SK-N-SH treated with all-trans-retinoic acid at 6 μM for 48 hours (cell line): ENCODE measurements around the gene ZFYVE28.

Experiments
- ARNTL ChIP-seq: fragments of 450-650 bp; formaldehyde crosslinking; IDR thresholded peaks from 2 replicates; pipeline ENCODE4 v1.5.0; 2020; ENCODE audit warnings: low read depth, mild to moderate bottlenecking, moderate library complexity, borderline replicate concordance
- CREB5 ChIP-seq: fragments of 250-450 bp; sonication (Bioruptor Pico); IDR thresholded peaks from 2 replicates; pipeline ENCODE4 v1.5.1; 2020; ENCODE audit warnings: low read depth, mild to moderate bottlenecking, moderate library complexity
- CSRNP3 ChIP-seq: fragments of 250-450 bp; sonication (Bioruptor Pico); IDR thresholded peaks from 2 replicates; pipeline ENCODE4 v1.5.1; 2021; ENCODE audit warnings: mild to moderate bottlenecking, moderate library complexity
- GLIS3 ChIP-seq: fragments of 250-450 bp; sonication (Bioruptor Pico); IDR thresholded peaks from 2 replicates; pipeline ENCODE4 v1.5.0; 2020; ENCODE audit warnings: mild to moderate bottlenecking, moderate library complexity
- ISL1 ChIP-seq: fragments of 250-450 bp; sonication (Bioruptor Pico); IDR thresholded peaks from 2 replicates; pipeline ENCODE4 v2.1.2; 2022; ENCODE audit warnings: mild to moderate bottlenecking, moderate library complexity
- PATZ1 ChIP-seq: fragments of 250-450 bp; sonication (Bioruptor Pico); IDR thresholded peaks from 2 replicates; pipeline ENCODE4 v1.8.0; 2020; ENCODE audit warnings: mild to moderate bottlenecking, moderate library complexity, borderline replicate concordance
- PPARA ChIP-seq: fragments of 250-450 bp; sonication (Bioruptor Pico); IDR thresholded peaks from 2 replicates; pipeline ENCODE4 v1.5.0; 2020; ENCODE audit warnings: mild to moderate bottlenecking, borderline replicate concordance
- SNAI2 ChIP-seq: fragments of 250-450 bp; sonication (Bioruptor Pico); IDR thresholded peaks from 2 replicates; pipeline ENCODE4 v1.5.0; 2020; ENCODE audit warnings: mild to moderate bottlenecking, moderate library complexity
- TCF4 ChIP-seq: fragments of 250-450 bp; sonication (Bioruptor Pico); IDR thresholded peaks from 2 replicates; pipeline ENCODE4 v1.8.0; 2021; ENCODE audit warnings: mild to moderate bottlenecking, moderate library complexity, borderline replicate concordance
- TOX ChIP-seq: fragments of 250-450 bp; sonication (Bioruptor Pico); IDR thresholded peaks from 2 replicates; pipeline ENCODE4 v1.8.0; 2021; ENCODE audit warnings: mild to moderate bottlenecking, moderate library complexity, borderline replicate concordance
- TSHZ2 ChIP-seq: fragments of 250-450 bp; sonication (Bioruptor Pico); IDR thresholded peaks from 2 replicates; pipeline ENCODE4 v1.5.0; 2020; ENCODE audit warnings: mild to moderate bottlenecking, moderate library complexity
- ZFP3 ChIP-seq: fragments of 250-450 bp; sonication (Bioruptor Pico); IDR thresholded peaks from 2 replicates; pipeline ENCODE4 v1.5.0; 2020; ENCODE audit warnings: mild to moderate bottlenecking, moderate library complexity
- ZFP30 ChIP-seq: fragments of 450-650 bp; formaldehyde crosslinking; IDR thresholded peaks from 2 replicates; pipeline ENCODE4 v1.5.0; 2022; ENCODE audit warnings: mild to moderate bottlenecking, moderate library complexity
- ZNF8 ChIP-seq: fragments of 450-650 bp; formaldehyde crosslinking; IDR thresholded peaks from 2 replicates; pipeline ENCODE4 v1.5.0; 2020; ENCODE audit warnings: mild to moderate bottlenecking, moderate library complexity

- TF ChIP-seq ISL1 (CRISPR knock-in tag), result no peak
- no peak for TF ChIP-seq TOX (CRISPR knock-in tag)
- TF ChIP-seq ZFP30 (CRISPR knock-in tag), result no peak
- no peak for TF ChIP-seq SNAI2 (CRISPR knock-in tag)
- no peak for TF ChIP-seq ZFP3 (CRISPR knock-in tag)
- TF ChIP-seq ARNTL (CRISPR knock-in tag), result no peak
- TF ChIP-seq ZNF8 (CRISPR knock-in tag), result no peak
- no peak for TF ChIP-seq GLIS3 (CRISPR knock-in tag)
- TF ChIP-seq TSHZ2 (CRISPR knock-in tag), result no peak
- TF ChIP-seq PATZ1, result no peak
- TF ChIP-seq CSRNP3 (CRISPR knock-in tag), result no peak
- no peak for TF ChIP-seq PPARA
- TF ChIP-seq TCF4 (CRISPR knock-in tag), result no peak
- TF ChIP-seq CREB5 (CRISPR knock-in tag), result no peak
These were observed 15.3 kb upstream of the ZFYVE28 start for GRCh38 chr4:2433609-2434350.
